Measurements from ENCODE around the gene CAMSAP1. TPM values are rescaled to one million over a fixed set of nuclear protein-coding genes. Genes with fewer than 3 reads are reported as not detected.
A peak's percentile ranks its signal among the peaks of the same experiment; 100 is the strongest.

CAMSAP1 gene
- total and polyA plus RNA-seq, 9 of the 15 experiments (the other 6 are each of a cell fraction or from before 2014, with no cell fraction given), result 1.5 to 28.8 (median 14.3) TPM

DNA sequence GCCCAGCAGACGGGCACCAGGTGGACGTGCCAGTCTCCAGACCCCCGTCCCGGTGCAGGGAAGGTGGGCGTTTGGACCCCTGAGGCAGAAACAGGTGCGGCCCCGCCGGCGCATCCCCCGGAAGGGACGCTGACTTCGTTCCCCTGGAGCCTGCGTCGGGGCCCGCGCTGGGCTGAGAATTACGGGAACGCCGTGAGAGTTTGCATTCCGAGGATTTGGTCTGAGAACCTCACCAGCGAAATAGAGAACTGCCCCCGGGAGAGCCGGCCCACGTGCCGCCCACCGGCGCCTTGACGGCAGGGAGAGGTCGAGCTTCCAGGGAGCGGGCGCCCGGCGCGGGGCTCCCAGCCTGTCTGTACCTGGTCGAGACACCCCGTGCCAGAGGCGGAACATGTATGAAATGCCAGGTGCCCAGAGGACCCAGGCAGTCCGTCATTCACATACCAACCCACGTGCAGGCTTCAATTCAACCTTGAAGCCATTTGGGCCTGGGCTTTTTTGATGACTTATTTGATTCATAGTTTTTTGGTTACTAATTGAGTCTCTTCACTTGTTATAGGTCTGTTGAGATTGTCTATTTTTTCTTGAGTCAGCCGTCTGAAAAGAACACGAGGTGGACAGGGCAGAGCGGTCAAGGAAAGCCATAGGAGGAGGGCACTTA, 877 bp upstream of the CAMSAP1 start (continued):
- TF ChIP-seq, protein P1, sequence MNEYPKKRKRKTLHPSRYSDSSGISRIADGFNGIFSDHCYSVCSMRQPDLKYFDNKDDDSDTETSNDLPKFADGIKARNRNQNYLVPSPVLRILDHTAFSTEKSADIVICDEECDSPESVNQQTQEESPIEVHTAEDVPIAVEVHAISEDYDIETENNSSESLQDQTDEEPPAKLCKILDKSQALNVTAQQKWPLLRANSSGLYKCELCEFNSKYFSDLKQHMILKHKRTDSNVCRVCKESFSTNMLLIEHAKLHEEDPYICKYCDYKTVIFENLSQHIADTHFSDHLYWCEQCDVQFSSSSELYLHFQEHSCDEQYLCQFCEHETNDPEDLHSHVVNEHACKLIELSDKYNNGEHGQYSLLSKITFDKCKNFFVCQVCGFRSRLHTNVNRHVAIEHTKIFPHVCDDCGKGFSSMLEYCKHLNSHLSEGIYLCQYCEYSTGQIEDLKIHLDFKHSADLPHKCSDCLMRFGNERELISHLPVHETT (CRISPR knock-in tag; conservative IDR thresholded peaks at IDR 0.05 in 1 of 2, IDR thresholded peaks at IDR 0.05 in 1 of 2), result no peak
- TF ChIP-seq ZNF79 (CRISPR knock-in tag; IDR thresholded peaks at IDR 0.05; ENCODE audit: low read depth), result no peak
- no peak for TF ChIP-seq ELF4 (CRISPR knock-in tag; IDR thresholded peaks at IDR 0.05)
- no peak for TF ChIP-seq XRCC3 (IDR thresholded peaks at IDR 0.05)
- TF ChIP-seq, protein P2, sequence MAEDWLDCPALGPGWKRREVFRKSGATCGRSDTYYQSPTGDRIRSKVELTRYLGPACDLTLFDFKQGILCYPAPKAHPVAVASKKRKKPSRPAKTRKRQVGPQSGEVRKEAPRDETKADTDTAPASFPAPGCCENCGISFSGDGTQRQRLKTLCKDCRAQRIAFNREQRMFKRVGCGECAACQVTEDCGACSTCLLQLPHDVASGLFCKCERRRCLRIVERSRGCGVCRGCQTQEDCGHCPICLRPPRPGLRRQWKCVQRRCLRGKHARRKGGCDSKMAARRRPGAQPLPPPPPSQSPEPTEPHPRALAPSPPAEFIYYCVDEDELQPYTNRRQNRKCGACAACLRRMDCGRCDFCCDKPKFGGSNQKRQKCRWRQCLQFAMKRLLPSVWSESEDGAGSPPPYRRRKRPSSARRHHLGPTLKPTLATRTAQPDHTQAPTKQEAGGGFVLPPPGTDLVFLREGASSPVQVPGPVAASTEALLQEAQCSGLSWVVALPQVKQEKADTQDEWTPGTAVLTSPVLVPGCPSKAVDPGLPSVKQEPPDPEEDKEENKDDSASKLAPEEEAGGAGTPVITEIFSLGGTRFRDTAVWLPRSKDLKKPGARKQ (CRISPR knock-in tag; IDR thresholded peaks at IDR 0.05), result no peak
- TF ChIP-seq TCFL5 (CRISPR knock-in tag; conservative IDR thresholded peaks at IDR 0.05), result no peak
- no peak for TF ChIP-seq ZNF23 (CRISPR knock-in tag; IDR thresholded peaks at IDR 0.05)
- no peak for TF ChIP-seq ESRRA (IDR thresholded peaks at IDR 0.05; ENCODE audit: borderline replicate concordance, low read depth)
- no peak for TF ChIP-seq SAFB (IDR thresholded peaks at IDR 0.05; ENCODE audit: borderline replicate concordance, low read depth, low read length)
- TF ChIP-seq, protein P3, sequence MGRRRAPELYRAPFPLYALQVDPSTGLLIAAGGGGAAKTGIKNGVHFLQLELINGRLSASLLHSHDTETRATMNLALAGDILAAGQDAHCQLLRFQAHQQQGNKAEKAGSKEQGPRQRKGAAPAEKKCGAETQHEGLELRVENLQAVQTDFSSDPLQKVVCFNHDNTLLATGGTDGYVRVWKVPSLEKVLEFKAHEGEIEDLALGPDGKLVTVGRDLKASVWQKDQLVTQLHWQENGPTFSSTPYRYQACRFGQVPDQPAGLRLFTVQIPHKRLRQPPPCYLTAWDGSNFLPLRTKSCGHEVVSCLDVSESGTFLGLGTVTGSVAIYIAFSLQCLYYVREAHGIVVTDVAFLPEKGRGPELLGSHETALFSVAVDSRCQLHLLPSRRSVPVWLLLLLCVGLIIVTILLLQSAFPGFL (CRISPR knock-in tag; IDR thresholded peaks at IDR 0.05), result 0 out of 2 replicates have a peak, but pooled peaks have one; percentile 59
- TF ChIP-seq EWSR1 (IDR thresholded peaks at IDR 0.05; ENCODE audit: borderline replicate concordance, low read depth, partially characterized antibody), result no peak
- TF ChIP-seq, protein P4, sequence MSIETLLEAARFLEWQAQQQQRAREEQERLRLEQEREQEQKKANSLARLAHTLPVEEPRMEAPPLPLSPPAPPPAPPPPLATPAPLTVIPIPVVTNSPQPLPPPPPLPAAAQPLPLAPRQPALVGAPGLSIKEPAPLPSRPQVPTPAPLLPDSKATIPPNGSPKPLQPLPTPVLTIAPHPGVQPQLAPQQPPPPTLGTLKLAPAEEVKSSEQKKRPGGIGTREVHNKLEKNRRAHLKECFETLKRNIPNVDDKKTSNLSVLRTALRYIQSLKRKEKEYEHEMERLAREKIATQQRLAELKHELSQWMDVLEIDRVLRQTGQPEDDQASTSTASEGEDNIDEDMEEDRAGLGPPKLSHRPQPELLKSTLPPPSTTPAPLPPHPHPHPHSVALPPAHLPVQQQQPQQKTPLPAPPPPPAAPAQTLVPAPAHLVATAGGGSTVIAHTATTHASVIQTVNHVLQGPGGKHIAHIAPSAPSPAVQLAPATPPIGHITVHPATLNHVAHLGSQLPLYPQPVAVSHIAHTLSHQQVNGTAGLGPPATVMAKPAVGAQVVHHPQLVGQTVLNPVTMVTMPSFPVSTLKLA (conservative IDR thresholded peaks at IDR 0.05), result peak; percentile 44 to 59; a peak in 2 of 4 replicates
- no peak for TF ChIP-seq NONO (IDR thresholded peaks at IDR 0.05; ENCODE audit: low read depth in 2 of 2, low read length in 1 of 2)
- TF ChIP-seq SMAD4 (CRISPR knock-in tag; conservative IDR thresholded peaks at IDR 0.05), result no peak; the same call in 1 of the 2 replicates
- TF ChIP-seq, protein P5, sequence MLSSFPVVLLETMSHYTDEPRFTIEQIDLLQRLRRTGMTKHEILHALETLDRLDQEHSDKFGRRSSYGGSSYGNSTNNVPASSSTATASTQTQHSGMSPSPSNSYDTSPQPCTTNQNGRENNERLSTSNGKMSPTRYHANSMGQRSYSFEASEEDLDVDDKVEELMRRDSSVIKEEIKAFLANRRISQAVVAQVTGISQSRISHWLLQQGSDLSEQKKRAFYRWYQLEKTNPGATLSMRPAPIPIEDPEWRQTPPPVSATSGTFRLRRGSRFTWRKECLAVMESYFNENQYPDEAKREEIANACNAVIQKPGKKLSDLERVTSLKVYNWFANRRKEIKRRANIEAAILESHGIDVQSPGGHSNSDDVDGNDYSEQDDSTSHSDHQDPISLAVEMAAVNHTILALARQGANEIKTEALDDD (IDR thresholded peaks at IDR 0.05), result no peak
- peak; percentile 11; the same call in 1 of the 2 replicates for TF ChIP-seq ZFX (CRISPR knock-in tag; IDR thresholded peaks at IDR 0.05)
- TF ChIP-seq, protein P6, sequence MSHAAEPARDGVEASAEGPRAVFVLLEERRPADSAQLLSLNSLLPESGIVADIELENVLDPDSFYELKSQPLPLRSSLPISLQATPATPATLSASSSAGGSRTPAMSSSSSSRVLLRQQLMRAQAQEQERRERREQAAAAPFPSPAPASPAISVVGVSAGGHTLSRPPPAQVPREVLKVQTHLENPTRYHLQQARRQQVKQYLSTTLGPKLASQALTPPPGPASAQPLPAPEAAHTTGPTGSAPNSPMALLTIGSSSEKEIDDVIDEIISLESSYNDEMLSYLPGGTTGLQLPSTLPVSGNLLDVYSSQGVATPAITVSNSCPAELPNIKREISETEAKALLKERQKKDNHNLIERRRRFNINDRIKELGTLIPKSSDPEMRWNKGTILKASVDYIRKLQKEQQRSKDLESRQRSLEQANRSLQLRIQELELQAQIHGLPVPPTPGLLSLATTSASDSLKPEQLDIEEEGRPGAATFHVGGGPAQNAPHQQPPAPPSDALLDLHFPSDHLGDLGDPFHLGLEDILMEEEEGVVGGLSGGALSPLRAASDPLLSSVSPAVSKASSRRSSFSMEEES (CRISPR knock-in tag; IDR thresholded peaks at IDR 0.05), result no peak
- TF ChIP-seq BRD4 (IDR thresholded peaks at IDR 0.05), result no peak
- peak; percentile 17 for TF ChIP-seq SUPT5H (IDR thresholded peaks at IDR 0.05)
